Measurements from ENCODE around the gene CSNK2B.

- TF ChIP-seq, protein P1, sequence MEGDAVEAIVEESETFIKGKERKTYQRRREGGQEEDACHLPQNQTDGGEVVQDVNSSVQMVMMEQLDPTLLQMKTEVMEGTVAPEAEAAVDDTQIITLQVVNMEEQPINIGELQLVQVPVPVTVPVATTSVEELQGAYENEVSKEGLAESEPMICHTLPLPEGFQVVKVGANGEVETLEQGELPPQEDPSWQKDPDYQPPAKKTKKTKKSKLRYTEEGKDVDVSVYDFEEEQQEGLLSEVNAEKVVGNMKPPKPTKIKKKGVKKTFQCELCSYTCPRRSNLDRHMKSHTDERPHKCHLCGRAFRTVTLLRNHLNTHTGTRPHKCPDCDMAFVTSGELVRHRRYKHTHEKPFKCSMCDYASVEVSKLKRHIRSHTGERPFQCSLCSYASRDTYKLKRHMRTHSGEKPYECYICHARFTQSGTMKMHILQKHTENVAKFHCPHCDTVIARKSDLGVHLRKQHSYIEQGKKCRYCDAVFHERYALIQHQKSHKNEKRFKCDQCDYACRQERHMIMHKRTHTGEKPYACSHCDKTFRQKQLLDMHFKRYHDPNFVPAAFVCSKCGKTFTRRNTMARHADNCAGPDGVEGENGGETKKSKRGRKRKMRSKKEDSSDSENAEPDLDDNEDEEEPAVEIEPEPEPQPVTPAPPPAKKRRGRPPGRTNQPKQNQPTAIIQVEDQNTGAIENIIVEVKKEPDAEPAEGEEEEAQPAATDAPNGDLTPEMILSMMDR (conservative IDR thresholded peaks at IDR 0.05), result no peak
- no peak for TF ChIP-seq EZH2 (IDR thresholded peaks at IDR 0.05; ENCODE audit: low read depth)
Measured at GRCh38 chr6:31627690-31628287, 38.1 kb upstream of the CSNK2B start.
